ENCODE data around the gene VIM. TPM values are rescaled to one million over a fixed set of nuclear protein-coding genes. Genes with fewer than 3 reads are reported as not detected.

The VIM gene
- total RNA-seq, 1 experiment from 2014 or later, result 50.4 TPM

GRCh38 chr10:17234431-17234945 is 6.4 kb downstream of the VIM start:
- H3K27me3 Mint-ChIP-seq (ENCODE audit: insufficient read depth, unreplicated experiment), result peaks cover 3% of the 10 kb centered on the region
- H3K4me3 ChIP-seq (ENCODE audit: low read depth, low read length), result no peak overlapping the region
- no peaks in the 10 kb centered on the region; the same call in 1 of the 2 replicates for H3K27me3 ChIP-seq (replicated peaks; ENCODE audit: control insufficient read depth, insufficient read depth, low read length)
- H3K27ac Mint-ChIP-seq (ENCODE audit: unreplicated experiment), result no peak overlapping the region
- POLR2A ChIA-PET, result no interaction called here
- H3K4me1 ChIP-seq, result peaks cover 7% of the 10 kb centered on the region; the same call in 1 of the 2 replicates
- H3K9me3 Mint-ChIP-seq (ENCODE audit: unreplicated experiment), result no peaks in the 10 kb centered on the region
- H3K4me3 Mint-ChIP-seq (ENCODE audit: unreplicated experiment), result no peak overlapping the region
- no peaks in the 10 kb centered on the region for H3K9me3 ChIP-seq
- BruUV-seq (replicated peaks), result no TSS peak
- no peaks in the 10 kb centered on the region for H3K36me3 ChIP-seq (ENCODE audit: control insufficient read depth, insufficient read depth, low read length)
- TF ChIP-seq, protein P1, sequence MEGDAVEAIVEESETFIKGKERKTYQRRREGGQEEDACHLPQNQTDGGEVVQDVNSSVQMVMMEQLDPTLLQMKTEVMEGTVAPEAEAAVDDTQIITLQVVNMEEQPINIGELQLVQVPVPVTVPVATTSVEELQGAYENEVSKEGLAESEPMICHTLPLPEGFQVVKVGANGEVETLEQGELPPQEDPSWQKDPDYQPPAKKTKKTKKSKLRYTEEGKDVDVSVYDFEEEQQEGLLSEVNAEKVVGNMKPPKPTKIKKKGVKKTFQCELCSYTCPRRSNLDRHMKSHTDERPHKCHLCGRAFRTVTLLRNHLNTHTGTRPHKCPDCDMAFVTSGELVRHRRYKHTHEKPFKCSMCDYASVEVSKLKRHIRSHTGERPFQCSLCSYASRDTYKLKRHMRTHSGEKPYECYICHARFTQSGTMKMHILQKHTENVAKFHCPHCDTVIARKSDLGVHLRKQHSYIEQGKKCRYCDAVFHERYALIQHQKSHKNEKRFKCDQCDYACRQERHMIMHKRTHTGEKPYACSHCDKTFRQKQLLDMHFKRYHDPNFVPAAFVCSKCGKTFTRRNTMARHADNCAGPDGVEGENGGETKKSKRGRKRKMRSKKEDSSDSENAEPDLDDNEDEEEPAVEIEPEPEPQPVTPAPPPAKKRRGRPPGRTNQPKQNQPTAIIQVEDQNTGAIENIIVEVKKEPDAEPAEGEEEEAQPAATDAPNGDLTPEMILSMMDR (IDR thresholded peaks at IDR 0.05; ENCODE audit: insufficient read depth in 1 of 2, low read depth in 1 of 2, low read length in 1 of 2, severe bottlenecking in 1 of 2, unreplicated experiment in 1 of 2), result no peak
- no peak for DNase-seq
- intact Hi-C loops (cut with micrococcal nuclease; ENCODE audit: unreplicated experiment), result no loop called here
- CTCF ChIA-PET, result no interaction called here
- no peaks in the 10 kb centered on the region for H3K4me1 Mint-ChIP-seq (ENCODE audit: low read depth, unreplicated experiment)
- H3K36me3 Mint-ChIP-seq (ENCODE audit: insufficient read depth, unreplicated experiment), result peaks cover 26% of the 10 kb centered on the region

DNA sequence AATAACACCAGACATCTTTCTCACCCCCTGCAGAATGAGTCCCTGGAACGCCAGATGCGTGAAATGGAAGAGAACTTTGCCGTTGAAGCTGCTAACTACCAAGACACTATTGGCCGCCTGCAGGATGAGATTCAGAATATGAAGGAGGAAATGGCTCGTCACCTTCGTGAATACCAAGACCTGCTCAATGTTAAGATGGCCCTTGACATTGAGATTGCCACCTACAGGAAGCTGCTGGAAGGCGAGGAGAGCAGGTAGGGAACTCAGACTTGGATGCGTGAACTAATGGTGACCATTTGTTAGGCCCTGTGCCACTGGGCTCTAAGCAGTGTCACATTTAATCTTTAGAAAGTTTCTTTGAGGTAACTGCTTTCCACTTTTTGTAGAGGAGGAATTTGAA is 7.1 kb downstream of the VIM start:
- Mint-ChIP-seq H3K27ac (ENCODE audit: unreplicated experiment) (no peak overlapping the region), H3K27me3 (ENCODE audit: insufficient read depth, unreplicated experiment) (peaks cover 3% of the 10 kb centered on the region), H3K4me3 (ENCODE audit: unreplicated experiment) (no peak overlapping the region), H3K36me3 (ENCODE audit: insufficient read depth, unreplicated experiment) (peaks cover 20% of the 10 kb centered on the region), H3K4me1 (ENCODE audit: low read depth, unreplicated experiment) (no peaks in the 10 kb centered on the region), H3K9me3 (ENCODE audit: unreplicated experiment) (no peaks in the 10 kb centered on the region)
- H3K36me3 ChIP-seq (ENCODE audit: control insufficient read depth, insufficient read depth, low read length), result no peaks in the 10 kb centered on the region
- no peak overlapping the region for H3K4me3 ChIP-seq (ENCODE audit: low read depth, low read length)
- no peak for DNase-seq
- ChIA-PET CTCF (no interaction called here), POLR2A (no interaction called here)
- H3K4me1 ChIP-seq, result 0 out of 2 replicates have a peak, but pooled peaks cover under 1% of the 10 kb centered on the region
- H3K9me3 ChIP-seq, result no peaks in the 10 kb centered on the region
- intact Hi-C loops (cut with micrococcal nuclease; ENCODE audit: unreplicated experiment), result no loop called here
- BruUV-seq (replicated peaks), result no TSS peak
- TF ChIP-seq, protein P1 (IDR thresholded peaks at IDR 0.05; ENCODE audit: insufficient read depth in 1 of 2, low read depth in 1 of 2, low read length in 1 of 2, severe bottlenecking in 1 of 2, unreplicated experiment in 1 of 2), result no peak
- no peaks in the 10 kb centered on the region for H3K27me3 ChIP-seq (replicated peaks; ENCODE audit: control insufficient read depth, insufficient read depth, low read length)

DNA sequence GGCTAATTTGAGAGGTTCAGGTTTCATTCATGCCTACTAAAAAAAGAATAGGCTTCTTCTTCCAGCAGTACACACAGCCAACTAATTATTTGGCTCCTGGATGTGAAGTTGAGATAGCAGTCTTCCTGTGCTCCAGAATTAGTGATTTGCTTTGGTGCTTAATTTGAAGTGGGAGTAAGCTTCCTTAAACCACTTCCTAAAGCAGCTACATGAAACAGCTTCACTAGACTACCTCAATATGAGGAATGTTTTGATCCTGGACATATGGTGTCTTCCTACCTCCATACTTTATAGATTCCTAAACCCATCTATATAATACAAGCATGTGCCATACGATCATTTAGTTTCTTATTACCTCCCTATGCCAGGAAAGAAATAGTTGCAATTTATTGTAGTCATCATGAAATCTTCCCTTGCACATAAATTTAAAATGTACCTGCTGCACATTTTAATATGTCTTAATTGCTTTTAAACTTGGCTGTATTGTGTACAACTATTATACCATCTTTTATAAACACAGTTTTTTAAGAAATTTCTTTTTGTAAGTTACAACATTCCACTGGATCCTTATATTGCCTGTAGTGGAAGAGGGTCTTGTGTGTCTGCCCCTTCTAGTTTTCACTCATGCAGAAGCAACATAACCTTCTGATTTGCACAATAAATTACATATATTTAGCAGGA is 8.6 kb downstream of the VIM start:
- TF ChIP-seq, protein P1 (IDR thresholded peaks at IDR 0.05; ENCODE audit: insufficient read depth in 1 of 2, low read depth in 1 of 2, low read length in 1 of 2, severe bottlenecking in 1 of 2, unreplicated experiment in 1 of 2), result no peak
- peaks cover 15% of the 10 kb centered on the region for H3K36me3 Mint-ChIP-seq (ENCODE audit: insufficient read depth, unreplicated experiment)
- H3K4me3 Mint-ChIP-seq (ENCODE audit: unreplicated experiment), result no peak overlapping the region
- ChIA-PET CTCF (no interaction called here), POLR2A (no interaction called here)
- Histone ChIP-seq H3K36me3 (ENCODE audit: control insufficient read depth, insufficient read depth, low read length) (no peaks in the 10 kb centered on the region), H3K27me3 (replicated peaks; ENCODE audit: control insufficient read depth, insufficient read depth, low read length) (no peaks in the 10 kb centered on the region), H3K4me1 (no peaks in the 10 kb centered on the region), H3K9me3 (no peaks in the 10 kb centered on the region), H3K4me3 (ENCODE audit: low read depth, low read length) (no peak overlapping the region)
- H3K4me1 Mint-ChIP-seq (ENCODE audit: low read depth, unreplicated experiment), result no peaks in the 10 kb centered on the region
- DNase-seq, result no peak
- BruUV-seq (replicated peaks), result no TSS peak
- H3K27me3 Mint-ChIP-seq (ENCODE audit: insufficient read depth, unreplicated experiment), result peaks cover 3% of the 10 kb centered on the region
- H3K27ac Mint-ChIP-seq (ENCODE audit: unreplicated experiment), result no peak overlapping the region
- intact Hi-C loops (cut with micrococcal nuclease; ENCODE audit: unreplicated experiment), result no loop called here
- no peaks in the 10 kb centered on the region for H3K9me3 Mint-ChIP-seq (ENCODE audit: unreplicated experiment)

All from Caco-2 (cell line).